ENCODE results near the gene EIF2S3B. TPM values are rescaled to one million over a fixed set of nuclear protein-coding genes. Genes with fewer than 3 reads are reported as not detected.
"Not testable (repeated sequence)": the region's sequence is repeated elsewhere in the genome, so short reads cannot be mapped to it uniquely, and the experiment has no call there.

The EIF2S3B gene
- total RNA-seq (under 1 TPM; 0.59 to 0.83 TPM), polyA plus RNA-seq (ENCODE audit: insufficient read length in 2 of 2) (1 to 10 TPM in 1 of 2 donors, under 1 TPM in 1; 0.60 to 4.3 TPM)
- long read RNA-seq, donor 1, result 0 reads
- long read RNA-seq, donor 2, partial matches to known transcripts, result 0 of 1 reads
- long read RNA-seq, donor 2, other reads (novel, unspliced or antisense), result 0 of 1 reads
- long read RNA-seq, donor 3, result 0 reads
- long read RNA-seq, donor 4, result 0 reads

DNA sequence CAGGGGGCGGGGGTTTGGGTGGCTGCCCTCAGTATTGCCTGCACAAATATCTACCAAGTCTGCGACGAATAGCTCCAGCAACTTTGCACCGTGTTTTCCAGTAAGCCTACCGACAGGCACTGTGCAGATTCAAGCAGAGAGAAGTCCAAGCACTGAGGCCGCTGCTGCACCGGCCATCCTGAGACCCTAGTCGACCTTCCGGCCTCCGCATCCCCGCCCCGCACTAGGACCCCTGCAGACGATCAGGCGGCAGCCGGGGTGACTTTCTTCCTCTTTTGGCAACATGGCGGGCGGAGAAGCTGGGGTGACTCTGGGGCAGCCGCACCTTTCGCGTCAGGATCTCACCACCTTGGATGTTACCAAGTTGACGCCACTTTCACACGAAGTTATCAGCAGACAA, at the start of gene EIF2S3B:
Gene EIF2S3B (plus strand): TSS at position 271 of the 400 bp plus-strand sequence. CDS start 13 bp downstream, at position 284.
- Histone ChIP-seq H3K9me3 (ENCODE audit: control insufficient read depth, insufficient read depth, low read length) (peaks cover 2% of the 10 kb centered on the region), H3K27me3 (ENCODE audit: control insufficient read depth, insufficient read depth, low read length) (no peaks in the 10 kb centered on the region), H3K4me1 (ENCODE audit: control insufficient read depth, insufficient read depth, low read length) (no peaks in the 10 kb centered on the region), H3K4me3 (ENCODE audit: low read depth, low read length) (no peak within 1 kb of the TSS), H3K36me3 (ENCODE audit: control insufficient read depth, insufficient read depth, low read length) (no peaks in the 10 kb centered on the region), H3K27ac (ENCODE audit: low read depth, low read length) (no peak within 1 kb of the TSS)
- no peak for DNase-seq (ENCODE audit: low read depth in 4 of 6, low spot score in 6 of 6)
- 97% methylated on average over 22 of the region's 22 CpGs for WGBS (ENCODE audit: insufficient coverage)

DNA sequence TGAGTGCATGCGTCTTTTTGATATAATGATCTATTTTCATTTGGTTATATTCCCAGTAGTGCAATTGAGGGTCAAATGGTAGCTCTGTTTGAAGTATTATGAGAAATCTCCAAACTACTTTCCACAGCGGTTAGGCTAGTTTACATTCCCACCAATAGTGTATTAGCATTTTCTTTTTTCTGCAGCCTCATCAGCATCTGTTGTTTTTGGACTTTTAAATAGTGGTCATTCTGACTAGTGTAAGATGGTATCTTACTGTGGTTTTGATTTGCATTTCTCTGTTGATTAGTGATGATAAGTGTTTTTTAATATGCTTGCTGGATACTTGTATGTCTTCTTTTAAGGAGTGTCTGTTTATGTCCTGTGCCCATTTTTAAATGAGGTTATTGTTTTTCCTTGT, 48.8 kb upstream of the EIF2S3B start:
- H3K36me3 ChIP-seq (ENCODE audit: control insufficient read depth, insufficient read depth, low read length), result no peaks in the 10 kb centered on the region
- H3K4me3 ChIP-seq (ENCODE audit: low read depth, low read length), result no peak overlapping the region
- peaks cover 3% of the 10 kb centered on the region for H3K9me3 ChIP-seq (ENCODE audit: control insufficient read depth, insufficient read depth, low read length)
- no peaks in the 10 kb centered on the region for H3K4me1 ChIP-seq (ENCODE audit: control insufficient read depth, insufficient read depth, low read length)
- no peaks in the 10 kb centered on the region for H3K27me3 ChIP-seq (ENCODE audit: control insufficient read depth, insufficient read depth, low read length)
- WGBS (ENCODE audit: insufficient coverage), result no CpG with 5 or more reads among the region's 2 CpGs
- no peak for DNase-seq (ENCODE audit: low read depth in 4 of 6, low spot score in 6 of 6)
- H3K27ac ChIP-seq (ENCODE audit: low read depth, low read length), result no peak overlapping the region

DNA sequence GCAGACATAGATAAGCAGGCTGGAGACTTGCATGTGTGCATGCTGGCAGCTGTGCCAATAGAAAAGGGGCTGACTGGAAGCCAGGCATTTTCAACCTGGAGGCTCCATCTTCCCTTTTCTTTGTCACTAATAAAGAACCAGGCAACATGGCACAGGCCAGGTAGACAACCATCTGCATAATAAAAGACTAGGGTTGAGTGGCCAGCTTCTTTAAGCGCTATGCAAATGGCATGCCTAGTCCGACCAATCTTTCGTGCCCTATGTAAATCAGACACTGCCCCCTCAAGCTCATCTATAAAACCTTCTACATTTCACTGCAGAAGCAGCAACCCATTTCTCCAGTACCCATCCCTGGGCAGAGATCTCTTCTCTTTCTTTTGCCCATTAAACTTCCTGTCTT, 47.9 kb upstream of the EIF2S3B start:
- Histone ChIP-seq H3K9me3 (ENCODE audit: control insufficient read depth, insufficient read depth, low read length) (peaks cover 3% of the 10 kb centered on the region), H3K27ac (ENCODE audit: low read depth, low read length) (no peak overlapping the region), H3K4me1 (ENCODE audit: control insufficient read depth, insufficient read depth, low read length) (no peaks in the 10 kb centered on the region), H3K4me3 (ENCODE audit: low read depth, low read length) (no peak overlapping the region), H3K36me3 (ENCODE audit: control insufficient read depth, insufficient read depth, low read length) (no peaks in the 10 kb centered on the region), H3K27me3 (ENCODE audit: control insufficient read depth, insufficient read depth, low read length) (no peaks in the 10 kb centered on the region)
- no peak for DNase-seq (ENCODE audit: low read depth in 4 of 6, low spot score in 6 of 6)
- WGBS (ENCODE audit: insufficient coverage), result 75% methylated on average over 3 of the region's 3 CpGs

DNA sequence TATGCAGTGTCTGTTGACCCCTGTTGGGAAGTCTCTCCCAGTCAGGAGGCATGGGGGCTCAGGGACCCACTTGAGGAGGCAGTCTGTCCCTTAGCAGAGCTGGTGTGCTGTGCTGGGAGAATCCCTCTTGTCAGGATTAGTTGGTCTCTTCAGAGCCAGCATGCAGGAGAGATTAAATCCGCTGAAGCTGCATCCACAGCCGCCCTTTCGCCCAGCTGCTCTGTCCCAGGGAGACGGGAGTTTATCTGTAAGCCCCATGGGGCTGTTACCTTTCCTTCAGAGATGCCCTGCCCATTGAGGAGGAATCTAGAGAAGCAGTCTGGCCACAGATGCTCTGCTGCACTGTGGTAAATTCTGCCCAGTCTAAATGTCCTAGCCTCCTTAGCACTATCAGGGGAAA, 39.4 kb upstream of the EIF2S3B start:
- 86% methylated on average over 4 of the region's 4 CpGs for WGBS (ENCODE audit: insufficient coverage)
- H3K9me3 ChIP-seq (ENCODE audit: control insufficient read depth, insufficient read depth, low read length), result no peaks in the 10 kb centered on the region
- H3K4me3 ChIP-seq (ENCODE audit: low read depth, low read length), result no peak overlapping the region
- H3K27ac ChIP-seq (ENCODE audit: low read depth, low read length), result no peak overlapping the region
- H3K27me3 ChIP-seq (ENCODE audit: control insufficient read depth, insufficient read depth, low read length), result no peaks in the 10 kb centered on the region
- DNase-seq (ENCODE audit: low read depth in 4 of 6, low spot score in 6 of 6), result no peak
- H3K36me3 ChIP-seq (ENCODE audit: control insufficient read depth, insufficient read depth, low read length), result no peaks in the 10 kb centered on the region
- H3K4me1 ChIP-seq (ENCODE audit: control insufficient read depth, insufficient read depth, low read length), result no peaks in the 10 kb centered on the region

DNA sequence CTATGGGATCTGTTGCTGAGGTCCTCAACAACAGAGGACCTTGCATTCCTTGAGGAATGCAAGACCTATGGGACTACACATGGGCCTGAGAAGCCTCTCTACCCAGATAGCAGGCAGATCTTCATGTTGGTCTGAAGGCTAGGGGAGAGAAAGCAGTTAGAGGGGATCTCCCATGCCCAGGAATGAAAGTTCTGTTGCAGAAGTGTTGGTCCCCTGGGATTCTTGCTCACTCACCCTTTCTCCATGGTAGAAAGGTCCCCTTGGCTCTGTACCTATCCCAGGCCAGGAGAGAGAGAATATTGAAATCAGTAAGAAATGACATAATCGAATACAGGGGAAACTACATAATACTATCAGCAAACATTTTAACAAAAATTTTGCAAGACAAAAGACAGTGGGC, 36.0 kb upstream of the EIF2S3B start:
- Histone ChIP-seq H3K27me3 (ENCODE audit: control insufficient read depth, insufficient read depth, low read length) (no peaks in the 10 kb centered on the region), H3K4me1 (ENCODE audit: control insufficient read depth, insufficient read depth, low read length) (no peaks in the 10 kb centered on the region), H3K4me3 (ENCODE audit: low read depth, low read length) (no peak overlapping the region), H3K36me3 (ENCODE audit: control insufficient read depth, insufficient read depth, low read length) (no peaks in the 10 kb centered on the region), H3K9me3 (ENCODE audit: control insufficient read depth, insufficient read depth, low read length) (no peaks in the 10 kb centered on the region), H3K27ac (ENCODE audit: low read depth, low read length) (no peak overlapping the region)
- DNase-seq (ENCODE audit: low read depth in 4 of 6, low spot score in 6 of 6), result no peak
- WGBS (ENCODE audit: insufficient coverage), result no CpG with 5 or more reads among the region's 1 CpG

DNA sequence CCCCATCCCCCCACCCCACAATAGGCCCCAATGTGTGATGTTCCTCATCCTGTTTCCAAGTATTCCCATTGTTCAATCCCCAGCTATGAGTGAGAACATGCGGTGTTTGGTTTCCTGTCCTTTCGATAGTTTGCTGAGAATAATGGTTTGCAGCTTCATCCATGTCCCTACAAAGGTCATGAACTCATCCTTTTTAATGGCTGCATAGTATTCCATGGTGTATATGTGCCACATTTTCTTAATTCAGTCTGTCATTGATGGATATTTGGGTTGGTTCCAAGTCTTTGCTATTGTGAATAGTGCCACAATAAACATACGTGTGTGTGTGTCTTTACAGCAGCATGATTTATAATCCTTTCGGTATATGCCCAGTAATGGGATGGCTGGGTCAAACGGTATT, 32.9 kb upstream of the EIF2S3B start:
- no CpG with 5 or more reads among the region's 5 CpGs for WGBS (ENCODE audit: insufficient coverage)
- not testable (repeated sequence) for H3K27me3 ChIP-seq (ENCODE audit: control insufficient read depth, insufficient read depth, low read length); H3K4me1 ChIP-seq (ENCODE audit: control insufficient read depth, insufficient read depth, low read length); H3K4me3 ChIP-seq (ENCODE audit: low read depth, low read length); H3K9me3 ChIP-seq (ENCODE audit: control insufficient read depth, insufficient read depth, low read length); DNase-seq (ENCODE audit: low read depth in 4 of 6, low spot score in 6 of 6); H3K36me3 ChIP-seq (ENCODE audit: control insufficient read depth, insufficient read depth, low read length); H3K27ac ChIP-seq (ENCODE audit: low read depth, low read length)

DNA sequence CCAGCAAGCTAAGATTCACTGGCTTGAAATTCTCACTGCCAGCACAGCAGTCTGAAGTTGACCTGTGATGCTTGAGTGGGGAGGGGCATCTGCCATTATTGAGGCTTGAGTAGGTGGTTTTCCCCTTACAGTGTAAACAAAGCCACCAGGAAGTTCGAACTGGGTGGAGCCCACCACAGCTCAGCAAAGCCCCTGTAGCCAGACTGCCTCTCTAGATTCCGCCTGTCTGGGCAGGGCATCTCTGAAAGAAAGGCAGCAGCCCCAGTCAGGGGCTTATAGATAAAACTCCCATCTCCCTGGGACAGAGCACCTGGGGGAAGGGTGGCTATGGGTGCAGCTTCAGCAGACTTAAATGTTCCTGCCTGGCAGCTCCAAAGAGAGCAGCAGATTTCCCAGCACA, 23.8 kb upstream of the EIF2S3B start:
- H3K4me3 ChIP-seq (ENCODE audit: low read depth, low read length); H3K27me3 ChIP-seq (ENCODE audit: control insufficient read depth, insufficient read depth, low read length); H3K36me3 ChIP-seq (ENCODE audit: control insufficient read depth, insufficient read depth, low read length); H3K4me1 ChIP-seq (ENCODE audit: control insufficient read depth, insufficient read depth, low read length); H3K27ac ChIP-seq (ENCODE audit: low read depth, low read length); H3K9me3 ChIP-seq (ENCODE audit: control insufficient read depth, insufficient read depth, low read length); DNase-seq (ENCODE audit: low read depth in 4 of 6, low spot score in 6 of 6): not testable (repeated sequence)
- 83% methylated on average over 2 of the region's 2 CpGs for WGBS (ENCODE audit: insufficient coverage)

DNA sequence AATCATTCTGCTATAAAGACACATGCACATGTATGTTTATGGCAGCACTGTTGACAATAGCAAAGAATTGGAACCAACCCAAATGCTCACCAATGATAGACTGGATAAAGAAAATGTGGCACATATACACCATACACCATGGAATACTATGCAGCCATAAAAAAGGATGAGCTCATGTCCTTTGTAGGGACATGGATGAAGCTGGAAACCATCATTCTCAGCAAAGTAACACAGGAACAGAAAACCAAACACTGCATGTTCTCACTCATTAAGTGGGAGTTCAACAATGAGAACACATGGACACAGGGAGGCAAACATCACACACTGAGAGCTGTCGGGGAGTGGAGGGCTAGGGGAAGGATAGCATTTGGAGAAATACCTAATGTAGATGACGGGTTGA, 18.4 kb upstream of the EIF2S3B start:
- H3K4me1 ChIP-seq (ENCODE audit: control insufficient read depth, insufficient read depth, low read length); H3K27ac ChIP-seq (ENCODE audit: low read depth, low read length); H3K27me3 ChIP-seq (ENCODE audit: control insufficient read depth, insufficient read depth, low read length); H3K36me3 ChIP-seq (ENCODE audit: control insufficient read depth, insufficient read depth, low read length); H3K4me3 ChIP-seq (ENCODE audit: low read depth, low read length); H3K9me3 ChIP-seq (ENCODE audit: control insufficient read depth, insufficient read depth, low read length); DNase-seq (ENCODE audit: low read depth in 4 of 6, low spot score in 6 of 6): not testable (repeated sequence)
- WGBS (ENCODE audit: insufficient coverage), result no CpG with 5 or more reads among the region's 2 CpGs

DNA sequence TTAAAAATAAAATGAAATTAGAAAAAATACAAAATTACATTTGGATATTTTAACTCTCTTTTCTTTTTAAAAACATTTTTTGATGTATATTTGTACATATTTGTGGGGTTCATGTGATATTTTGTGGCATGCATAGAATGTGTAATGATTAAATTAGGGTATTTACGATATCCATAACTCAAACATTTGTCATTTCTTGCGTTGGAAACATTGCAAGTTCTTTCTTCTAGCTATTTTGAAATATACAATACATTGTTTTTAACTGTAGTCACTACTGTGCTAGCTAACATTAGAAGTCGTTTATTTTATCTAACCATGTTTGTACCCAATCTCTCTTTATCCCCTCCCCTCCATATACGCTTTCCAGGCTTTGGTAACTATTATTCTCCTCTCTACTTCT, 13.9 kb upstream of the EIF2S3B start:
- Histone ChIP-seq H3K4me3 (ENCODE audit: low read depth, low read length) (no peak overlapping the region), H3K27me3 (ENCODE audit: control insufficient read depth, insufficient read depth, low read length) (no peaks in the 10 kb centered on the region), H3K27ac (ENCODE audit: low read depth, low read length) (no peak overlapping the region), H3K9me3 (ENCODE audit: control insufficient read depth, insufficient read depth, low read length) (no peaks in the 10 kb centered on the region), H3K4me1 (ENCODE audit: control insufficient read depth, insufficient read depth, low read length) (no peaks in the 10 kb centered on the region), H3K36me3 (ENCODE audit: control insufficient read depth, insufficient read depth, low read length) (no peaks in the 10 kb centered on the region)
- no CpG with 5 or more reads among the region's 4 CpGs for WGBS (ENCODE audit: insufficient coverage)
- DNase-seq (ENCODE audit: low read depth in 4 of 6, low spot score in 6 of 6), result no peak

DNA sequence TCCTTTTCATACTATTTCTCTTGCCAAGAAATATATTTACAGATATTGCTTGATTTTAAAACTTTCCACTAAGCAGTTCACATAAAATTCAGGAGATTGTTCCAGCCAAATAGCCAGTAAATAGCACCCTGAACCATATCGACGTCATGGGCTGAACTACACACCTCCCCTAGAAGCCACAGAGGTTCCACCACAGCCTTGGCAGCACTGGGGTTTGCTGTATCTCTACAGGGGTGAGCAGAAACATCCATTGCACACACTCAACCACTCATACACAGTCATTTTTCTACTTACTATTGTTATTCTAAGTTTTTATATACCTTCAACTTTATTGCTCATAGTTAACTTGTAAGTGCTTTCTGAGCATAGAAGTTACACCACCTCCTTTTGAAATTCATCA, 8.1 kb upstream of the EIF2S3B start:
- Histone ChIP-seq H3K27ac (ENCODE audit: low read depth, low read length) (no peak overlapping the region), H3K4me3 (ENCODE audit: low read depth, low read length) (no peak overlapping the region), H3K9me3 (ENCODE audit: control insufficient read depth, insufficient read depth, low read length) (no peaks in the 10 kb centered on the region), H3K36me3 (ENCODE audit: control insufficient read depth, insufficient read depth, low read length) (no peaks in the 10 kb centered on the region), H3K4me1 (ENCODE audit: control insufficient read depth, insufficient read depth, low read length) (no peaks in the 10 kb centered on the region), H3K27me3 (ENCODE audit: control insufficient read depth, insufficient read depth, low read length) (no peaks in the 10 kb centered on the region)
- WGBS (ENCODE audit: insufficient coverage), result 81% methylated on average over 2 of the region's 2 CpGs
- no peak for DNase-seq (ENCODE audit: low read depth in 4 of 6, low spot score in 6 of 6)
